HepG2 (cell line): Measurements from ENCODE around the gene MUC4. TPM values are rescaled to one million over a fixed set of nuclear protein-coding genes. Genes with fewer than 3 reads are reported as not detected.

Experiments used
- ATAC-seq: fragments of 200-7000 bp; cut with Tn5 transposase; 3 replicates; pipeline ENCODE4 v1.9.1; 2020; ENCODE audit warnings: mild to moderate bottlenecking, moderate library complexity
- BruUV-seq: library from RNA; stranded (reverse); fragments of 400-500 nt; replicated peaks from 2 replicates; lab custom pipeline; 2021; lab: Mats Ljungman, UMichigan
- CTCF ChIA-PET: fragments of 300-600 bp; formaldehyde crosslinking; extraction: SDS; loops from one replicate; lab custom pipeline; 2021; ENCODE audit warnings: low total read pairs, inconsistent platforms, low intra/inter-chr PET ratio; lab: Yijun Ruan, JAX
- POLR2A ChIA-PET: fragments of 350-600 bp; sonication (Branson Sonifier 250); formaldehyde crosslinking; loops from one replicate; lab custom pipeline; 2020; ENCODE audit warnings: antibody characterized with exemption, inconsistent platforms; lab: Yijun Ruan, JAX
- DNase-seq: peaks from one replicate; pipeline ENCODE4 v3.0.0-alpha.2; 2015; ENCODE audit warnings: low spot score
- FAIRE-seq: peaks from 3 replicates; lab custom pipeline; 2011; peaks lifted over from hg19 to GRCh38; lab: Jason Lieb, UNC
- H2AFZ ChIP-seq: one replicate; pipeline ENCODE4 v1.6.1; 2011; ENCODE audit warnings: low read length, inconsistent platforms
- H3K27ac ChIP-seq: fragments of 300-600 bp; 3 replicates; pipeline ENCODE4 v1.8.0; 2011; ENCODE audit warnings: mixed run types, mild to moderate bottlenecking, mixed read lengths, low read length, inconsistent platforms; ENCODE audit not compliant: insufficient read depth; ENCODE audit errors: extremely low read length
- H3K27me3 ChIP-seq, 2 experiments: fragments of 200-600 bp in 1 of 2; 2 replicates in 1 of 2; 3 replicates in 1 of 2; pipeline versions ENCODE4 v1.6.0 to v1.8.0; 2011; ENCODE audit warnings: low read length in 2 of 2, mild to moderate bottlenecking in 2 of 2, moderate library complexity in 2 of 2, inconsistent platforms in 1 of 2; ENCODE audit not compliant: insufficient read depth in 2 of 2, control insufficient read depth in 1 of 2
- H3K36me3 ChIP-seq, 2 experiments: fragments of 200-600 bp in 1 of 2; replicated peaks in 1 of 2; 2 replicates in 1 of 2; 3 replicates in 1 of 2; pipeline versions ENCODE4 v1.5.1 to v1.8.0; 2011; ENCODE audit warnings: low read length in 2 of 2, inconsistent platforms in 1 of 2; ENCODE audit not compliant: insufficient read depth in 2 of 2, control insufficient read depth in 1 of 2
- H3K4me1 ChIP-seq: 2 replicates; pipeline ENCODE4 v1.5.1; 2012; ENCODE audit warnings: low read length, inconsistent platforms; ENCODE audit not compliant: insufficient read depth
- H3K4me2 ChIP-seq: 2 replicates; pipeline ENCODE4 v1.6.0; 2011; ENCODE audit warnings: low read depth, low read length, inconsistent platforms
- H3K4me3 ChIP-seq, 3 experiments: fragments of 200-600 bp in 1 of 3; sonication (generic), shearing (Covaris generic) in 1 of 3; replicated peaks in 1 of 3; 2 replicates each; pipeline ENCODE4 v1.5.1; 2011 to 2016; ENCODE audit warnings: low read length in 3 of 3, inconsistent platforms in 2 of 3, low read depth in 2 of 3, mild to moderate bottlenecking in 2 of 3, control low read depth in 1 of 3, mixed read lengths in 1 of 3; ENCODE audit not compliant: insufficient read depth in 1 of 3
- H3K79me2 ChIP-seq: one replicate; pipeline ENCODE4 v1.6.1; 2011; ENCODE audit warnings: low read length, inconsistent platforms; ENCODE audit not compliant: insufficient read depth
- H3K9ac ChIP-seq: 2 replicates; pipeline ENCODE4 v1.6.0; 2011; ENCODE audit warnings: mild to moderate bottlenecking, low read depth, low read length, inconsistent platforms; ENCODE audit not compliant: insufficient read depth
- H3K9me3 ChIP-seq: 2 replicates; pipeline ENCODE4 v1.5.1; 2012; ENCODE audit warnings: mild to moderate bottlenecking, low read length
- H4K20me1 ChIP-seq: 2 replicates; pipeline ENCODE4 v1.6.0; 2011; ENCODE audit warnings: inconsistent platforms, mild to moderate bottlenecking, low read length, moderate library complexity; ENCODE audit not compliant: insufficient read depth
- SKI ChIP-seq: fragments of 450-650 bp; IDR thresholded peaks from one replicate; pipeline ENCODE4 v1.6.1; 2018; ENCODE audit warnings: mild to moderate bottlenecking; ENCODE audit not compliant: partially characterized antibody
- SMAD9 ChIP-seq: sonication (generic); formaldehyde crosslinking; IDR thresholded peaks from 2 replicates; pipeline ENCODE4 v1.5.1; 2020; ENCODE audit warnings: mild to moderate bottlenecking, missing genetic modification reagents
- ZBTB34 ChIP-seq: sonication (generic); formaldehyde crosslinking; IDR thresholded peaks from 2 replicates; pipeline ENCODE4 v1.8.0; 2022; ENCODE audit warnings: mild to moderate bottlenecking, missing genetic modification reagents
- ZNF614 ChIP-seq: IDR thresholded peaks from 2 replicates; pipeline ENCODE4 v1.6.1; 2018; ENCODE audit warnings: missing biosample characterization, missing genetic modification reagents, inconsistent platforms, borderline replicate concordance
- WGBS: methylation state at CpG from one replicate; pipeline ENCODE4 v1.1.6; 2017; ENCODE audit warnings: low lambda C conversion rate; 5-methylcytosine and 5-hydroxymethylcytosine counted together
- in situ Hi-C: cut with HindIII; loops from 2 replicates; pipeline ENCODE4 v1.10.0; 2017; ENCODE audit warnings: low pct_unique_long_range_greater_than_20kb; ENCODE audit not compliant: extremely low pct_ligation_motif_present
- intact Hi-C: fragments of 100-400 bp; cut with micrococcal nuclease; formaldehyde crosslinking; loops from one replicate; pipeline ENCODE4 v1.10.0; 2022; ENCODE audit not compliant: unreplicated experiment
- polyA plus RNA-seq, 8 experiments: library from polyadenylated mRNA; depleted of rRNA in 3 of 8; stranded (reverse) in 7 of 8; unstranded in 1 of 8; fragments of >200 nt; fragmentation: Illumina TruSeq in 4 of 8; extraction: Trizol in 4 of 8; gene quantifications; 2 replicates each; pipeline versions ENCODE4 v1.2.1 to v1.2.3, GENCODE V29; 2011 to 2016; ENCODE audit warnings: low read depth in 4 of 8, missing spikeins in 1 of 8, mixed read lengths in 1 of 8; ENCODE audit not compliant: insufficient read depth in 1 of 8
- total RNA-seq, 5 experiments: library from RNA; depleted of rRNA; stranded (reverse); fragments of >200 nt; fragmentation: Illumina TruSeq; extraction: Trizol; gene quantifications; 2 replicates each; pipeline ENCODE4 v1.2.3, GENCODE V29; 2016; ENCODE audit warnings: low read depth in 1 of 5
- TF ChIP-seq, protein P1 (sequence below), 2 experiments: fragments of 450-650 bp in 1 of 2; sonication (generic) in 1 of 2; formaldehyde crosslinking; IDR thresholded peaks; 2 replicates each; pipeline versions ENCODE4 v1.5.0 to v1.8.0; 2020 to 2022; ENCODE audit warnings: mild to moderate bottlenecking in 1 of 2, missing genetic modification reagents in 1 of 2

The MUC4 gene
- total and polyA plus RNA-seq, 2 of the 13 experiments (the other 11 are each of a cell fraction or from before 2014, with no cell fraction given): not detected

GRCh38 chr3:195844671-195845218 is 33.0 kb upstream of the MUC4 start:
- ChIA-PET POLR2A (no interaction called here), CTCF (no interaction called here)
- no TSS peak for BruUV-seq
- Histone ChIP-seq H3K79me2 (no peaks in the 10 kb centered on the region), H4K20me1 (no peaks in the 10 kb centered on the region), H3K9me3 (no peaks in the 10 kb centered on the region), H3K4me2 (no peak overlapping the region), H3K27ac (no peak overlapping the region), H3K9ac (no peak overlapping the region), H3K4me1 (peaks cover 18% of the 10 kb centered on the region), H3K27me3 (peaks cover 0 to 2% of the 10 kb centered on the region in 2 experiments; a peak in 2 of 5 replicates), H3K36me3 (no peaks in the 10 kb centered on the region), H2AFZ (no peak overlapping the region), H3K4me3 (no peak overlapping the region)
- ATAC-seq (no peak), DNase-seq (no peak), FAIRE-seq (no peak)
- intact Hi-C loops: no loop called here
- in situ Hi-C loops: no loop called here
- 66% methylated on average over 7 of the region's 7 CpGs for WGBS
- TF ChIP-seq, protein P1, sequence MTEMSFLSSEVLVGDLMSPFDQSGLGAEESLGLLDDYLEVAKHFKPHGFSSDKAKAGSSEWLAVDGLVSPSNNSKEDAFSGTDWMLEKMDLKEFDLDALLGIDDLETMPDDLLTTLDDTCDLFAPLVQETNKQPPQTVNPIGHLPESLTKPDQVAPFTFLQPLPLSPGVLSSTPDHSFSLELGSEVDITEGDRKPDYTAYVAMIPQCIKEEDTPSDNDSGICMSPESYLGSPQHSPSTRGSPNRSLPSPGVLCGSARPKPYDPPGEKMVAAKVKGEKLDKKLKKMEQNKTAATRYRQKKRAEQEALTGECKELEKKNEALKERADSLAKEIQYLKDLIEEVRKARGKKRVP (CRISPR knock-in tag; IDR thresholded peaks at IDR 0.05): 0 out of 4 replicates have a peak, but pooled peaks of 1 of the 2 experiments have one; percentile 29
- TF ChIP-seq SKI (no peak), ZBTB34 (CRISPR knock-in tag) (no peak), ZNF614 (CRISPR knock-in tag) (no peak), SMAD9 (CRISPR knock-in tag) (no peak)
